DOHH2 (cell line): ENCODE measurements around the gene C17orf107.
"Not testable (repeated sequence)": the region's sequence is repeated elsewhere in the genome, so short reads cannot be mapped to it uniquely, and the experiment has no call there.

ENCODE experiments used
- H3F3A ChIP-seq: fragments of 200-600 bp; sonication (generic), shearing (Covaris generic); 2 replicates; pipeline ENCODE4 v1.6.0; 2016; ENCODE audit warnings: antibody characterized with exemption, mild to moderate bottlenecking; ENCODE audit not compliant: control insufficient read depth, insufficient read depth
- H3K27ac ChIP-seq: fragments of 200-600 bp; sonication (generic); 2 replicates; pipeline ENCODE4 v1.5.1; 2014; ENCODE audit warnings: low read depth, mild to moderate bottlenecking, low read length, moderate library complexity
- H3K27me3 ChIP-seq: fragments of 200-600 bp; sonication (generic); 2 replicates; pipeline ENCODE4 v1.6.1; 2014; ENCODE audit warnings: mild to moderate bottlenecking, low read length, mixed read lengths; ENCODE audit not compliant: control insufficient read depth
- H3K36me3 ChIP-seq: fragments of 200-600 bp; sonication (generic); 2 replicates; pipeline ENCODE4 v1.6.1; 2014; ENCODE audit warnings: mild to moderate bottlenecking, low read length, moderate library complexity, mixed read lengths; ENCODE audit not compliant: control insufficient read depth
- H3K4me1 ChIP-seq: fragments of 200-600 bp; sonication (generic); 2 replicates; pipeline ENCODE4 v1.6.1; 2014; ENCODE audit warnings: mild to moderate bottlenecking, low read length, mixed read lengths; ENCODE audit not compliant: control insufficient read depth
- H3K4me2 ChIP-seq: fragments of 200-600 bp; sonication (generic); 2 replicates; pipeline ENCODE4 v1.6.0; 2014; ENCODE audit warnings: mild to moderate bottlenecking, low read length, moderate library complexity
- H3K4me3 ChIP-seq: fragments of 200-600 bp; sonication (generic); 2 replicates; pipeline ENCODE4 v1.5.1; 2014; ENCODE audit warnings: mild to moderate bottlenecking, low read length, mixed read lengths
- H3K79me2 ChIP-seq: fragments of 200-600 bp; sonication (generic); 2 replicates; pipeline ENCODE4 v1.6.1; 2014; ENCODE audit warnings: mild to moderate bottlenecking, low read length, mixed read lengths; ENCODE audit not compliant: control insufficient read depth
- H3K9me2 ChIP-seq: fragments of 200-600 bp; sonication (generic); replicated peaks from 2 replicates; pipeline ENCODE4 v1.6.1; 2014; ENCODE audit warnings: mild to moderate bottlenecking, low read length, mixed read lengths; ENCODE audit not compliant: control insufficient read depth
- H3K9me3 ChIP-seq: fragments of 200-600 bp; sonication (generic); 2 replicates; pipeline ENCODE4 v1.6.1; 2014; ENCODE audit warnings: antibody characterized with exemption, low read length, mixed read lengths; ENCODE audit not compliant: control insufficient read depth, insufficient read depth
- H4K20me1 ChIP-seq: fragments of 200-600 bp; sonication (generic); 2 replicates; pipeline ENCODE4 v1.6.0; 2014; ENCODE audit warnings: low read depth, mild to moderate bottlenecking, antibody characterized with exemption, low read length, moderate library complexity; ENCODE audit not compliant: control insufficient read depth, insufficient read depth
- CTCF ChIP-seq: fragments of 200-600 bp; sonication (generic); IDR thresholded peaks from one replicate; pipeline ENCODE4 v1.5.1; 2014; ENCODE audit warnings: antibody characterized with exemption, mild to moderate bottlenecking, low read depth, low read length; ENCODE audit not compliant: poor library complexity, severe bottlenecking
- EZH2phosphoT487 ChIP-seq: fragments of 200-600 bp; sonication (generic); IDR thresholded peaks from 2 replicates; pipeline ENCODE4 v1.6.1; 2017; ENCODE audit warnings: borderline replicate concordance, mild to moderate bottlenecking, antibody characterized with exemption, low read length, moderate library complexity, mixed read lengths

Gene C17orf107

GRCh38 chr17:4861052-4861451, 38.3 kb upstream of the C17orf107 start:
- Histone ChIP-seq H3F3A (no peaks in the 10 kb centered on the region), H3K4me1 (no peaks in the 10 kb centered on the region), H3K9me2 (no peaks in the 10 kb centered on the region), H4K20me1 (no peaks in the 10 kb centered on the region), H3K9me3 (no peaks in the 10 kb centered on the region), H3K27me3 (no peaks in the 10 kb centered on the region), H3K79me2 (no peaks in the 10 kb centered on the region), H3K27ac (no peak overlapping the region), H3K36me3 (no peaks in the 10 kb centered on the region; the same call in 1 of the 2 replicates), H3K4me2 (no peak overlapping the region), H3K4me3 (no peak overlapping the region)
- TF ChIP-seq CTCF (no peak), EZH2phosphoT487 (no peak)

- Histone ChIP-seq H3F3A (no peaks in the 10 kb centered on the region), H4K20me1 (no peaks in the 10 kb centered on the region), H3K4me1 (no peaks in the 10 kb centered on the region), H3K36me3 (no peaks in the 10 kb centered on the region; the same call in 1 of the 2 replicates), H3K9me2 (no peaks in the 10 kb centered on the region), H3K27me3 (no peaks in the 10 kb centered on the region), H3K9me3 (no peaks in the 10 kb centered on the region), H3K4me3 (no peak overlapping the region), H3K79me2 (no peaks in the 10 kb centered on the region), H3K4me2 (no peak overlapping the region), H3K27ac (no peak overlapping the region)
- TF ChIP-seq CTCF: no peak
- TF ChIP-seq EZH2phosphoT487: no peak
These were observed 36.6 kb upstream of the C17orf107 start for GRCh38 chr17:4862720-4863119.

- Histone ChIP-seq H3K4me1 (no peaks in the 10 kb centered on the region), H3K27me3 (no peaks in the 10 kb centered on the region), H3K4me3 (no peak overlapping the region)
These were observed 36.0 kb upstream of the C17orf107 start for GRCh38 chr17:4863321-4863720.

GRCh38 chr17:4867535-4867934, 31.8 kb upstream of the C17orf107 start:
- not testable (repeated sequence) for H4K20me1 ChIP-seq, H3K4me2 ChIP-seq, H3K27me3 ChIP-seq, H3K4me1 ChIP-seq, H3K79me2 ChIP-seq, H3K9me2 ChIP-seq, H3K9me3 ChIP-seq, H3K36me3 ChIP-seq, H3F3A ChIP-seq, H3K4me3 ChIP-seq, H3K27ac ChIP-seq

More at GRCh38 chr17:4863321-4863720, 36.0 kb upstream of the C17orf107 start:
- Histone ChIP-seq H3K36me3 (no peaks in the 10 kb centered on the region; the same call in 1 of the 2 replicates), H4K20me1 (no peaks in the 10 kb centered on the region), H3K9me2 (no peaks in the 10 kb centered on the region), H3K27ac (no peak overlapping the region), H3F3A (no peaks in the 10 kb centered on the region), H3K9me3 (no peaks in the 10 kb centered on the region), H3K79me2 (peaks cover 1% of the 10 kb centered on the region; the same call in 1 of the 2 replicates), H3K4me2 (no peak overlapping the region)
- TF ChIP-seq CTCF (no peak), EZH2phosphoT487 (no peak)

GRCh38 chr17:4869058-4869998, 30.0 kb upstream of the C17orf107 start:
- H3K4me3 ChIP-seq, H3F3A ChIP-seq, H3K27ac ChIP-seq, H3K27me3 ChIP-seq, H3K4me1 ChIP-seq, H3K4me2 ChIP-seq, H3K79me2 ChIP-seq, H3K9me3 ChIP-seq, H4K20me1 ChIP-seq, H3K9me2 ChIP-seq, H3K36me3 ChIP-seq: not testable (repeated sequence)
